Thyroid gland (tissue), 4 donors: Measurements from ENCODE around the gene SRRM2. TPM values are rescaled to one million over a fixed set of nuclear protein-coding genes. Genes with fewer than 3 reads are reported as not detected.

Experiments used
- DNase-seq, 2 donors: peaks; one replicate each; pipeline ENCODE4 v3.0.0-alpha.2; 2019
- H3K27ac ChIP-seq, 3 donors: fragments of 200-600 bp; sonication (generic); 1 replicate in 2 of 3; 2 replicates in 1 of 3; pipeline ENCODE4 v1.5.1; 2016 to 2019; ENCODE audit warnings: mild to moderate bottlenecking in 1 of 3, moderate library complexity in 1 of 3
- H3K27me3 ChIP-seq: fragments of 200-600 bp; sonication (generic); one replicate; pipeline ENCODE4 v1.5.1; 2019
- H3K36me3 ChIP-seq, 2 donors: fragments of 200-600 bp; sonication (generic); one replicate each; pipeline ENCODE4 v1.5.1; 2016 to 2019
- H3K4me1 ChIP-seq, 2 donors: fragments of 200-600 bp; sonication (generic); one replicate each; pipeline ENCODE4 v1.5.1; 2017 to 2019
- H3K4me3 ChIP-seq, 3 donors: fragments of 200-600 bp; sonication (generic); replicated peaks in 1 of 3; 1 replicate in 2 of 3; 2 replicates in 1 of 3; pipeline ENCODE4 v1.5.1; 2016; ENCODE audit warnings: mild to moderate bottlenecking in 1 of 3
- H3K9me3 ChIP-seq: fragments of 200-600 bp; sonication (generic); one replicate; pipeline ENCODE4 v1.5.1; 2017
- CTCF ChIP-seq, 6 experiments: fragments of 200-600 bp in 3 of 6; fragments of 450-650 bp in 3 of 6; sonication (generic) in 3 of 6; IDR thresholded peaks; one replicate each; pipeline ENCODE4 v1.5.1; 2016 to 2019; ENCODE audit warnings: antibody characterized with exemption in 6 of 6, mild to moderate bottlenecking in 2 of 6, inconsistent platforms in 1 of 6, moderate library complexity in 1 of 6
- POLR2A ChIP-seq, 2 donors: fragments of 450-650 bp; IDR thresholded peaks; one replicate each; pipeline ENCODE4 v1.6.1; 2017; ENCODE audit warnings: antibody characterized with exemption in 2 of 2, mild to moderate bottlenecking in 2 of 2, moderate library complexity in 1 of 2
- WGBS, 2 donors: methylation state at CpG; one replicate each; pipeline ENCODE4 v1.1.5; 2017; 5-methylcytosine and 5-hydroxymethylcytosine counted together
- intact Hi-C: fragments of 100-400 bp; cut with DNase I; formaldehyde crosslinking; loops from one replicate; pipeline ENCODE4 v1.15.1; 2023
- total RNA-seq, 4 donors: library from RNA; depleted of rRNA; stranded (reverse); fragments of >200 nt; gene quantifications; one replicate each; pipeline ENCODE4 v1.2.3, GENCODE V29; 2016

SRRM2 gene
- total RNA-seq, 4 donors from 2014 or later = 262 to 378 (median 312) TPM

- no peak overlapping the region for H3K4me3 ChIP-seq
- H3K9me3 ChIP-seq = no peaks in the 10 kb centered on the region
- H3K4me1 ChIP-seq = peaks cover 9 to 16% of the 10 kb centered on the region in 2 donors
- TF ChIP-seq CTCF (IDR thresholded peaks at IDR 0.05) = no peak
- no peak for TF ChIP-seq POLR2A (IDR thresholded peaks at IDR 0.05)
- no peak overlapping the region for H3K27ac ChIP-seq
- WGBS, 2 donors = 91 to 97% methylated on average over 14 of the region's 14 CpGs
- intact Hi-C loops = no loop called here
- H3K36me3 ChIP-seq = peaks cover 16 to 18% of the 10 kb centered on the region in 2 donors
- DNase-seq = no peak
- no peaks in the 10 kb centered on the region for H3K27me3 ChIP-seq
These were observed 44.2 kb upstream of the SRRM2 start for GRCh38 chr16:2708290-2708639.

GRCh38 chr16:2708955-2709587 lies 43.4 kb upstream of the SRRM2 start:
- Histone ChIP-seq H3K36me3 (peaks cover 16 to 18% of the 10 kb centered on the region in 2 donors), H3K4me3 (no peak overlapping the region), H3K4me1 (peaks cover 3 to 9% of the 10 kb centered on the region in 2 donors), H3K9me3 (no peaks in the 10 kb centered on the region), H3K27me3 (no peaks in the 10 kb centered on the region), H3K27ac (no peak overlapping the region)
- WGBS, 2 donors = 95 to 97% methylated on average over 21 to 22 of the region's 22 CpGs
- intact Hi-C loops = no loop called here
- no peak for TF ChIP-seq POLR2A (IDR thresholded peaks at IDR 0.05)
- TF ChIP-seq CTCF (IDR thresholded peaks at IDR 0.05) = no peak
- no peak for DNase-seq

GRCh38 chr16:2709588-2709984 lies 42.9 kb upstream of the SRRM2 start:
- DNase-seq = no peak
- Histone ChIP-seq H3K27ac (no peak overlapping the region), H3K36me3 (peaks cover 16 to 18% of the 10 kb centered on the region in 2 donors), H3K4me1 (peaks cover 0 to 4% of the 10 kb centered on the region in 2 donors), H3K9me3 (no peaks in the 10 kb centered on the region), H3K27me3 (no peaks in the 10 kb centered on the region), H3K4me3 (no peak overlapping the region)
- intact Hi-C loops = no loop called here
- TF ChIP-seq POLR2A (IDR thresholded peaks at IDR 0.05) (no peak), CTCF (IDR thresholded peaks at IDR 0.05) (no peak)
- WGBS, 2 donors = 87% methylated on average over 3 to 6 of the region's 10 CpGs

GRCh38 chr16:2710021-2710710 lies 42.3 kb upstream of the SRRM2 start:
- Histone ChIP-seq H3K27ac (no peak overlapping the region), H3K9me3 (no peaks in the 10 kb centered on the region), H3K4me1 (peaks cover 0 to under 1% of the 10 kb centered on the region in 2 donors), H3K27me3 (no peaks in the 10 kb centered on the region), H3K4me3 (no peak overlapping the region), H3K36me3 (peaks cover 16 to 18% of the 10 kb centered on the region in 2 donors)
- DNase-seq = no peak
- intact Hi-C loops = no loop called here
- no peak for TF ChIP-seq CTCF (IDR thresholded peaks at IDR 0.05)
- no peak for TF ChIP-seq POLR2A (IDR thresholded peaks at IDR 0.05)
- 91 to 92% methylated on average over 12 to 13 of the region's 20 CpGs for WGBS, 2 donors

- TF ChIP-seq POLR2A (IDR thresholded peaks at IDR 0.05) = no peak
- TF ChIP-seq CTCF (IDR thresholded peaks at IDR 0.05) = no peak
- Histone ChIP-seq H3K9me3 (no peaks in the 10 kb centered on the region), H3K27ac (no peak overlapping the region), H3K27me3 (no peaks in the 10 kb centered on the region), H3K4me3 (no peak overlapping the region), H3K4me1 (peaks cover 0 to 6% of the 10 kb centered on the region in 2 donors), H3K36me3 (peaks cover 16 to 18% of the 10 kb centered on the region in 2 donors)
- intact Hi-C loops = no loop called here
- WGBS, 2 donors = 66 to 76% methylated on average over 6 to 11 of the region's 11 CpGs
- no peak for DNase-seq
These were observed 41.7 kb upstream of the SRRM2 start for GRCh38 chr16:2710711-2711231.
